ENCODE data around the gene TMEM91. TPM values are rescaled to one million over a fixed set of nuclear protein-coding genes. Genes with fewer than 3 reads are reported as not detected.

The TMEM91 gene
- total RNA-seq, 4 donors from 2014 or later, result 12.4 to 44.3 (median 14.2) TPM

- ATAC-seq (ENCODE audit: low FRiP score) (no peak), DNase-seq (ENCODE audit: low spot score) (no peak)
- TF ChIP-seq CTCF (IDR thresholded peaks at IDR 0.05), result no peak
Measured at GRCh38 chr19:41428481-41428859, 52.1 kb downstream of the TMEM91 start.

GRCh38 chr19:41430922-41431321 lies 54.6 kb downstream of the TMEM91 start:
- DNase-seq (ENCODE audit: low spot score), result no peak
- no peak for TF ChIP-seq CTCF (IDR thresholded peaks at IDR 0.05)
- no peak for ATAC-seq (ENCODE audit: low FRiP score)

- TF ChIP-seq CTCF (IDR thresholded peaks at IDR 0.05), result no peak
- ATAC-seq (ENCODE audit: low FRiP score), result no peak
- DNase-seq (ENCODE audit: low spot score), result no peak
Measured at GRCh38 chr19:41431426-41432386, 55.4 kb downstream of the TMEM91 start.

- ATAC-seq (ENCODE audit: low FRiP score) (no peak), DNase-seq (ENCODE audit: low spot score) (no peak)
- TF ChIP-seq CTCF (IDR thresholded peaks at IDR 0.05), result no peak
Measured at GRCh38 chr19:41433171-41433570, 56.8 kb downstream of the TMEM91 start.

Other genes starting within 250 kb of the TMEM91 start
- gene CYP2S1, start 183.3 kb upstream of the TMEM91 start, total RNA-seq, result 1 to 10 TPM in 3 of 4 donors, under 1 TPM in 1; 0.32 to 6.5 (median 5.5) TPM
- gene AXL, start 157.3 kb upstream of the TMEM91 start, total RNA-seq, result 100 to 1,000 TPM in 1 of 4 donors, 10 to 100 TPM in 3; 65.8 to 141 (median 78.7) TPM
- gene HNRNPUL1, start 112.2 kb upstream of the TMEM91 start, total RNA-seq, result 100 to 1,000 TPM in 3 of 4 donors, 10 to 100 TPM in 1; 92.5 to 173 (median 117) TPM
- 10 to 100 TPM; 11.8 to 16.6 (median 13.9) TPM for gene CCDC97, start 66.4 kb upstream of the TMEM91 start, total RNA-seq
- 10 to 100 TPM; 17.6 to 43.0 (median 25.2) TPM for gene TGFB1, start 22.6 kb upstream of the TMEM91 start, total RNA-seq
- gene B9D2, start 12.4 kb upstream of the TMEM91 start, total RNA-seq, result 1 to 10 TPM; 3.3 to 6.8 (median 5.1) TPM
- gene EXOSC5, start 20.8 kb downstream of the TMEM91 start, total RNA-seq, result 10 to 100 TPM; 13.2 to 17.3 (median 15.7) TPM
- 10 to 100 TPM; 30.3 to 47.0 (median 39.1) TPM for gene BCKDHA, start 21.3 kb downstream of the TMEM91 start, total RNA-seq
- 1 to 10 TPM; 1.0 to 7.2 (median 4.7) TPM for gene B3GNT8, start 50.8 kb downstream of the TMEM91 start, total RNA-seq
- 10 to 100 TPM; 29.2 to 36.7 (median 35.1) TPM for gene DMAC2, start 63.4 kb downstream of the TMEM91 start, total RNA-seq
- not detected for gene ERICH4, start 66.6 kb downstream of the TMEM91 start, total RNA-seq
- gene CEACAM21, start 199.6 kb downstream of the TMEM91 start, total RNA-seq, result 1 to 10 TPM in 2 of 4 donors, under 1 TPM in 2; 0.37 to 3.5 (median 1.4) TPM